ENCODE results near the gene ABTB2.

Gene ABTB2

GRCh38 chr11:34179026-34179675, 178.7 kb downstream of the ABTB2 start:
- in situ Hi-C loops (cut with MboI; ENCODE audit: low sequenced_read_pairs) = loop anchor here (10.0 kb wide), 1 partner anchor 186 kb away; no protein-coding TSS in a partner anchor

GRCh38 chr11:34178209-34178821, 179.5 kb downstream of the ABTB2 start:
- in situ Hi-C loops (cut with MboI; ENCODE audit: low sequenced_read_pairs) = loop anchor here (10.0 kb wide), 1 partner anchor 186 kb away; no protein-coding TSS in a partner anchor

GRCh38 chr11:34176751-34177209, 181.0 kb downstream of the ABTB2 start:
- in situ Hi-C loops (cut with MboI; ENCODE audit: low sequenced_read_pairs) = loop anchor here (10.0 kb wide), 1 partner anchor 188 kb away; no protein-coding TSS in a partner anchor

- in situ Hi-C loops (cut with MboI; ENCODE audit: low sequenced_read_pairs) = loop anchor here (10.0 kb wide), 1 partner anchor 189 kb away; no protein-coding TSS in a partner anchor
Observed at GRCh38 chr11:34175284-34176019, 182.4 kb downstream of the ABTB2 start.

- in situ Hi-C loops (cut with MboI; ENCODE audit: low sequenced_read_pairs) = loop anchor here (10.0 to 25.0 kb wide), 2 partner anchors 190 to 313 kb away; no protein-coding TSS in a partner anchor
Observed at GRCh38 chr11:34174412-34175041, 183.3 kb downstream of the ABTB2 start.

- in situ Hi-C loops (cut with MboI; ENCODE audit: low sequenced_read_pairs) = loop anchor here (10.0 to 25.0 kb wide), 2 partner anchors 192 to 314 kb away; no protein-coding TSS in a partner anchor
Observed at GRCh38 chr11:34173050-34173449, 184.8 kb downstream of the ABTB2 start.

GRCh38 chr11:34169686-34170085, 188.1 kb downstream of the ABTB2 start:
- in situ Hi-C loops (cut with MboI; ENCODE audit: low sequenced_read_pairs) = loop anchor here (10.0 to 25.0 kb wide), 2 partner anchors 195 to 318 kb away; no protein-coding TSS in a partner anchor

- in situ Hi-C loops (cut with MboI; ENCODE audit: low sequenced_read_pairs) = loop anchor here (25.0 kb wide), 1 partner anchor 318 kb away; no protein-coding TSS in a partner anchor
Observed at GRCh38 chr11:34168642-34169420, 189.0 kb downstream of the ABTB2 start.

GRCh38 chr11:34167961-34168360, 189.8 kb downstream of the ABTB2 start:
- in situ Hi-C loops (cut with MboI; ENCODE audit: low sequenced_read_pairs) = loop anchor here (25.0 kb wide), 1 partner anchor 319 kb away; no protein-coding TSS in a partner anchor

- in situ Hi-C loops (cut with MboI; ENCODE audit: low sequenced_read_pairs) = loop anchor here (25.0 kb wide), 1 partner anchor 320 kb away; no protein-coding TSS in a partner anchor
Observed at GRCh38 chr11:34166806-34167740, 190.7 kb downstream of the ABTB2 start.

GRCh38 chr11:34165786-34166555, 191.8 kb downstream of the ABTB2 start:
- in situ Hi-C loops (cut with MboI; ENCODE audit: low sequenced_read_pairs) = loop anchor here (25.0 kb wide), 1 partner anchor 321 kb away; no protein-coding TSS in a partner anchor

- in situ Hi-C loops (cut with MboI; ENCODE audit: low sequenced_read_pairs) = loop anchor here (25.0 kb wide), 1 partner anchor 322 kb away; no protein-coding TSS in a partner anchor
Observed at GRCh38 chr11:34165121-34165520, 192.7 kb downstream of the ABTB2 start.

- in situ Hi-C loops (cut with MboI; ENCODE audit: low sequenced_read_pairs) = loop anchor here (25.0 kb wide), 1 partner anchor 324 kb away; no protein-coding TSS in a partner anchor
Observed at GRCh38 chr11:34162856-34163255, 195.0 kb downstream of the ABTB2 start.

- in situ Hi-C loops (cut with MboI; ENCODE audit: low sequenced_read_pairs) = loop anchor here (25.0 kb wide), 1 partner anchor 325 kb away; no protein-coding TSS in a partner anchor
Observed at GRCh38 chr11:34162493-34162820, 195.4 kb downstream of the ABTB2 start.

- in situ Hi-C loops (cut with MboI; ENCODE audit: low sequenced_read_pairs) = loop anchor here (25.0 kb wide), 1 partner anchor 325 kb away; no protein-coding TSS in a partner anchor
Observed at GRCh38 chr11:34161812-34162492, 195.9 kb downstream of the ABTB2 start.

- in situ Hi-C loops (cut with MboI; ENCODE audit: low sequenced_read_pairs) = loop anchor here (25.0 kb wide), 1 partner anchor 326 kb away; no protein-coding TSS in a partner anchor
Observed at GRCh38 chr11:34161361-34161760, 196.4 kb downstream of the ABTB2 start.

- in situ Hi-C loops (cut with MboI; ENCODE audit: low sequenced_read_pairs) = loop anchor here (25.0 kb wide), 1 partner anchor 327 kb away; no protein-coding TSS in a partner anchor
Observed at GRCh38 chr11:34160791-34161190, 197.0 kb downstream of the ABTB2 start.

Measured in HL-60/S4 treated with phorbol 12-myristate 13-acetate at 8.2 ng/mL for 4 days and 3 days (cell line).